ENCODE results near the gene ARIH1. TPM values are rescaled to one million over a fixed set of nuclear protein-coding genes. Genes with fewer than 3 reads are reported as not detected.

The ARIH1 gene
- total and polyA plus RNA-seq, 10 of the 15 experiments (the other 5 are each of a cell fraction or from before 2014, with no cell fraction given) = 14.7 to 99.5 (median 26.5) TPM

- TF ChIP-seq ETV6 (conservative IDR thresholded peaks at IDR 0.05 in 1 of 2, IDR thresholded peaks at IDR 0.05 in 1 of 2; ENCODE audit: borderline replicate concordance in 1 of 2, low read depth in 1 of 2) = no peak
These were observed 71.0 kb downstream of the ARIH1 start (continued) for GRCh38 chr15:72545156-72545555.

GRCh38 chr15:72554471-72555425 is 80.6 kb downstream of the ARIH1 start:
- no TSS peak for BruUV-seq (replicated peaks)
- Histone ChIP-seq H3K4me2 (ENCODE audit: control insufficient read depth, insufficient read depth) (no peak overlapping the region), H3K9ac (ENCODE audit: control insufficient read depth, insufficient read depth, low read length) (no peak overlapping the region), H3K27me3 (replicated peaks in 1 of 2; ENCODE audit: control insufficient read depth in 2 of 2, insufficient read depth in 2 of 2, low read length in 1 of 2) (no peaks in the 10 kb centered on the region), H4K20me1 (ENCODE audit: control insufficient read depth, insufficient read depth) (no peaks in the 10 kb centered on the region), H3K4me3 (no peak overlapping the region), H3K4me1 (ENCODE audit: control insufficient read depth, insufficient read depth, low read length) (no peaks in the 10 kb centered on the region), H3K27ac (ENCODE audit: control insufficient read depth, insufficient read depth) (no peak overlapping the region), H2AFZ (ENCODE audit: control insufficient read depth, low read depth, low read length) (no peak overlapping the region), H3K9me3 (replicated peaks; ENCODE audit: control insufficient read depth, insufficient read depth, low read length) (no peaks in the 10 kb centered on the region), H3K79me2 (ENCODE audit: control insufficient read depth, insufficient read depth, low read length) (no peaks in the 10 kb centered on the region; the same call in 1 of the 2 replicates), H3K36me3 (ENCODE audit: control insufficient read depth in 2 of 2, insufficient read depth in 2 of 2, low read length in 1 of 2) (peaks cover 2 to 14% of the 10 kb centered on the region in 2 experiments; a peak in 3 of 4 replicates)
- ChIA-PET POLR2A (no interaction called here), SMC1A (ENCODE audit: uncharacterized antibody, unreplicated experiment) (no interaction called here), CTCF (interaction anchor here (0.6 kb wide), 1 partner anchor 8 kb away, joined by 4 read pairs; no protein-coding TSS in a partner anchor), RAD21 (ENCODE audit: unreplicated experiment) (interaction anchor here (1.4 kb wide), 1 partner anchor 46 kb away, joined by 3 read pairs; no protein-coding TSS in a partner anchor)
- peak; percentile 18 for FAIRE-seq
- no peak; the same call in 2 of the 3 replicates for ATAC-seq
- WGBS (ENCODE audit: insufficient coverage, insufficient replicate concordance, low lambda C conversion rate, missing lambda C conversion rate) = 71% methylated on average over 8 of the region's 8 CpGs
- in situ Hi-C loops (cut with MboI) = no loop called here
- no peak for DNase-seq (ENCODE audit: low read depth, low spot score)
- intact Hi-C loops (cut with micrococcal nuclease; ENCODE audit: unreplicated experiment) = no loop called here
- TF ChIP-seq USF2 (IDR thresholded peaks at IDR 0.05; ENCODE audit: borderline replicate concordance, low read depth, low read length) (no peak), RELA (IDR thresholded peaks at IDR 0.05; ENCODE audit: borderline replicate concordance, partially characterized antibody) (no peak), DPF2 (IDR thresholded peaks at IDR 0.05) (no peak), RUNX3 (IDR thresholded peaks at IDR 0.05; ENCODE audit: low read length) (no peak), TCF12 (IDR thresholded peaks at IDR 0.05; ENCODE audit: low read depth, low read length) (no peak), MTA2 (IDR thresholded peaks at IDR 0.05; ENCODE audit: low read depth) (no peak), RBBP5 (conservative IDR thresholded peaks at IDR 0.05) (no peak), ELK1 (IDR thresholded peaks at IDR 0.05; ENCODE audit: low read depth, low read length) (no peak), MLLT1 (IDR thresholded peaks at IDR 0.05) (no peak), CEBPZ (IDR thresholded peaks at IDR 0.05; ENCODE audit: low read depth, low read length) (no peak), POLR2AphosphoS2 (IDR thresholded peaks at IDR 0.05; ENCODE audit: low read depth, low read length) (no peak)

Data from GM12878 (cell line).